AML-193 (cell line): Measurements from ENCODE around the gene UBE2J1.
A peak's percentile ranks its signal among the peaks of the same experiment; 100 is the strongest.

ENCODE experiments used
- DNase-seq, 2 experiments: peaks; one replicate each; lab custom pipeline; 2025; lab: John Stamatoyannopoulos, UW

Gene UBE2J1

DNA sequence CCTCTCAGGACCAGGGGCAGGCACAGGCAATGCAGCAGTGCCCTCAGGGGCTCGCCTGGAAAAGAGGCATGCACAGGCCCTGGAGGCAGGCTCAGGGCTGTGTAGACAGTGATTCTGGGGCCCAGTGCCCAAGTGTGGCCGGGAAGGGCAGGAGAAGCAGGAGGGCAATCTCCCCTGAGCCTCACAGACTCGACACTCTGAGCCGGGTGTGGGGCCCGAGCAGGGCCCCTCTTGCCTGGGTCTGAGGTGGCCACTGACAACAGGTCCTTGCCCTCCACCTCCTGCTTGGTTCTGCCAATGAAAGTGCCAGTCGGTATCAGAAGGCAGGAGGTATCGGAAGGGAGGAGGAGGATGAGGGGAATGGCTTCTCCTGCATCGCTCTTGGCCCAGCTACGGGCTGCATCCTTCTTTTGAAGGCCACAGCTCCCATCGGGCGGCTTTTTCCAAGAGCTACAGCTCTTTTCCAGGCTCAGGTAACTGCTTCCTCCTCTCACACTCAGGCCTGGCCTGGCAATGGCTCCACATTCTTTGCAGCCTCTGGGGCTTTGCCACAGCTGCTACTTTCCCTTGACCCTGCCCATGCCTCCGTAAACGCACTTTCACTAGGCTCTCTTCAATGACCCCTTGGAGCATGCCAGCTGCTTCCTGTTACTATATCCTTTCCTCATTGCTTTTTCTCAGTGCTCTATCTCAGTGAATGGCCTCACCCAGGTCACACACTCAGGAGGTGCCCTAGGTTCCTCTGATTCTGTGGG is 61.9 kb downstream of the UBE2J1 start:
- no peak for DNase-seq

DNA sequence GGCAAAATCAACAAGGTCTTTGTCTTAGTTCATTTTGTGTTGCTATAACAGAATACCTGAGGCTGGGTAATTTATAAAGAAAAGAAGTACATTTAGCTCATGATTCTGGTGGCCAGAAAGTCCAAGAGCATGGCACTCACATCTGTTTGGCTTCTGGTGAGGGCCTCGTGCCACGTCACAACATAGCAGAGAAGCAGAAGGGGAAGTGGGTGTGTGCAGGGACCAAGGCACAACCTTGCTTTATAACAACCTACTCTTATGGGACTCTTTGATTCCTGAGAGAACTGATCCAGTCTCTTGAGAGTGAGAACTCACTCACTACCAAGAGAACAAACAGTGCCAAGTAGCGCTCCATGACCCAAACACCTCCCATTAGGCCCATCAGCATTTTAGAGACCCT is 62.8 kb downstream of the UBE2J1 start:
- DNase-seq: no peak

DNA sequence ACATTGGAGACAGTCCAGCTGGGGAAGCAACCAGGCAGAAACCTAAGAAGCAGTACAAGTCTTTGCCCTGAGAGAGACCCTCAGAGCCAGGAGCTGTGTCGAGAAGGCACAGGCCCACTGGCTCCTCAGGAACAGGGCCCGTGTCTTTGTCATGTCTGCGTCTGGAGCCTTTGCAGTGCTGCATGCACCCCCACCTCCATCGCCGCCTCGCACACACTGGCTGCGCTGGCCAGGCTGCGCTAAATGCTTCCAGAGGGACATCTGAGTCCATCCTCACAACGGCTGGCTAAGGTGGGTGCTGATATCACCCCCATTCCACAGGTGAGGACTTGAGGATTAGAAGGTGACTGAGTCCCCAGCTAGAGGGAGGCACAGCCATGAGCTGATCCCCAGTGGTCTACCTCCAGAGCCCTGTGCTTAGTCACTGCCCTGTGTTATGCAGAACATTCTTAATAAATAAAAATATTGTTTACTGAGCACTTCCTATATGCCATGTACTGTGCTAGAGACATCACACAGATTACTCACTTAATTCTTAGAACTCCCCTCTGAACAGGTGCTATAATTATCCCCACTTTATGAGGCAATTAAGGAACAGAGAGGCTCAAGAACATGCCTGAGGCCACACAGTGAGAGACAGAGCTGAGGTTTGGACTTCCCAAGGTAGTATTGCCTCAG is 65.0 kb downstream of the UBE2J1 start:
- no peak for DNase-seq

DNA sequence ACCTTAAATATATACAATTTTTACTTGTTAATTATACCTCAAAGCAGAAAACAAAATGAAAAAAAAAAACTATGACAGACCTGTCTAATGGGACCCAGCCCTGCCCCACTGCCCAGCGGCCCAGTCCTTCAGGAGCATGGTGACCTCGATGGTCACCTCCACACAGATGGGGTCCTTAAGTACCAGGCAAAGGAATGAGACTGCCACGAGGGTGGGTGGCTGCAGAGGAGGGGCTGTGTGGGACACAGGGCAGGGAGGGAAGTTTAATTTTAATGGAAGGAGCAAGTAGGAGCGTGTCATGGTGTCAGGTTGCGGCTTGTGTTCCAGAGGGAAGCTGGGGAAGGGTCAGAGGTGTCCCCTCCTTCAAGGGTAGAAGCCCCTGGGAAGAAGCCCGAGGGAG is 66.0 kb downstream of the UBE2J1 start:
- no peak for DNase-seq

DNA sequence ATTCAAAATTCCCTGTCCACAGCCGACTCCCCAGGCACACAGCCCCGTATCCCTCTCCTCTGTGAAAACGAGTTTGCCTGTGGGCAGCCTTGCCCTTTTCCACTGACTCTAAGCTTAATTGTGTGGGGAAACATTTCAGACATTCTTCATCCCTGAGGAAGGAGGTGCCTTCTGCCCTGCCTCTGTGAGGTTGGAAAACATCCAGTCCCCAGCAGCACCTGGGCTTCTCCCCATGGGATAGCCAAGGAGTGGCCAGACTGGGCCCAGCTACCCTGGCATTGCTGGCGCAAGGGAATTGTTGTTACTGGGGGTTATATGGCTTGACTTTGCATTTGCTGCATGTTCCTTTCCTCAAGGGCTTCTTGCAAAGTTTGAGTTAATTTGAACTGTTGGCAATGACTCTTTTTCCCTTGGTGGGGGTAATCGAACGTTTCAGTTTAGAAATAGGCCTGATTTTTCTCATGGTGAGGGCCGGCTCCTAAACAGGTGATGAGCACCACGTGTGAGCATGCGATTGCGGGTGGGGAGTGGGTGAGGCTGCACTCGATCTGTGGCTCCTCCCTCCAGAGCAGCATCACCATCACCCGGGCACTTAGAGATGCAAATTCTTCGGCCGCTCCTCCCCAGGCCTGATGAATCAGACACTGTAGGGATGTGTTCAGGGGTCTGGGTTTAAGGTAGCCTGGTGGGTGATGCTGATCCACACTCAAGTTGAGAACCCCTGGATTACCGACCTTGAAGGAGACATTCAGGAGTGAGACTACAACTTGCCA is 67.4 kb downstream of the UBE2J1 start:
- DNase-seq: no peak

DNA sequence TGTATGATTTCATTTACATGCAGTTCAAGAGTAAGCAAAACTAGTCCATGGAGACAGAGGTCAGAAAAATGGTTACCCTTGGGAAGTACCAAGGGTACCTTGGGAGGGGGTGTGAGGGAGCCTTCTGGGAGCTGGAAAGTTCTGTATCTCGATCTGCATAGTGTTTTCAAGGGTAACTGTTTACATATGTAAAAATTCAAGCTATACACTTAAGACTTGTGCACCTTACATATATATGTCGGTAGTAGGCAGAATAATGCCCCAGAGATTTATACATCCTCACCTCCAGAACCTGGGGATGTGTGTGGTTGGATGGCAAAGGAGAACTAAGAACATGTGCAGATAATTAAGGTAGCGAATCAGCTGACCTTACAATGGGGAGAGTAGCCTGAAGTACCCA is 68.4 kb downstream of the UBE2J1 start:
- DNase-seq: no peak

DNA sequence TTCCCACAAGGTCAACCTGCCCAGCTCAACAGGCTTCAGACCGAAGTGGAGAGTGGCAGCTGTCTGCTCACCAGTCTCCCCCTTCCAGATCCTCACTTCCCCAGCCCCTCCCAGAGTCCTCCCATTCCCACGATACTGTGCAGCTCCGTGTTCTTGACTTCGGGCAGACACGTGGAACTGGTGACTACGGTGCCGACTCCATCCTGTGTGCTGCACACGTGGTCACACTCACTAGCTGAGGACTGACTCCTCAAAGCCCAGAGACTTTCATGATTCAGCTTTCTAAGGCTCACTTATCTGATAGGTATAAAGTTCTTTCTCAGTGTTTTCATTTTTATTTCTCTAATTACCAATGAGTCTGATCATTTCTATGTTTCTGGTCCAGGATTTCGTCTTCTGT is 69.8 kb downstream of the UBE2J1 start:
- DNase-seq: no peak

DNA sequence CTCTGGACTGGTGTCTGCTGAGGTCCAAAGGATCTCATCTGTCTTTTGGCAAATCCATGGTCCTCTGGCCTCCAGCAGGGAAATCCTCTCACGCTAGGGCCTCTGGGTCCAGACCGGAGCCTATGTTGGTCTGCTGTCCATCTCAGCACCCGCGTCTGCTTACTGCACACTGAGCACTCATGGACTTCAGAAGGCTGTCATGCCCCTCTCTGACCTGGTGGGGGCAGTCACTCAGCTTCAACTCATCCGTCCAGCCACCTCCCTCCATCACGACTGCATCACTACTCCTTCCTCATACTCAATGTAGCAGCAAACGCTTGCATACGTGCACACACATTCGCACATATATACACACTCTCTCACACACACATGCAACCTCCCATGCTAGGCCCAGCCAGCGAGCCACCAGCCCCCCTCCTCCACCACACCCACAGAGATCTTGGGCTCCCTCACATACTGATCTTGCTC is 70.7 kb downstream of the UBE2J1 start:
- peak; percentile 85 to 92 for DNase-seq

DNA sequence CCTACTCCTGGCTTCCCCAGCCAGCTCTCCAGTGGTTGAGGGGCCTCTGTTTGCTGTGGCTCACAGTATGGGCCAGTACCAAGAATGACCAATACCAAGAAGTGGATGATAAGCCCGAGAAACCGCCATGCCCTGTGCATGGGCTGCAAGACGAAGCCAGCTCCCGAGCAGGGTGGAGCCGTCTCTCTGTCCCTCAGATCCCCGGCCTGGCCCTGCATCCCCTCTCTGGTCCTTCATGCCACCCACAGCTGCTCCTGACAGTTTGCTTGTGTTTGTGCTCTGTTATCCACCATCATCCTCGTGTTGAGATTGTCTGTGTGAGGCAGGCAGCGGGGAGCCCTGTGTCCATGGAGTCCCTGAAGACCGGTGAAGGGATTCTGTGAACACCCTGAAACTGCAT is 73.6 kb downstream of the UBE2J1 start:
- DNase-seq: no peak
